NT2/D1 (cell line): ENCODE data around the gene FBXL13.

ENCODE experiments used
- DNase-seq: peaks from one replicate; pipeline ENCODE4 v3.0.0-alpha.2; 2011; ENCODE audit warnings: low read depth, low spot score
- H3K27me3 ChIP-seq: 2 replicates; pipeline ENCODE4 v1.6.0; 2011; ENCODE audit warnings: mild to moderate bottlenecking; ENCODE audit not compliant: insufficient read length, insufficient read depth
- H3K36me3 ChIP-seq: 2 replicates; pipeline ENCODE4 v1.6.1; 2011; ENCODE audit warnings: mild to moderate bottlenecking, low read length, mixed read lengths; ENCODE audit not compliant: insufficient read depth, insufficient read length
- H3K4me1 ChIP-seq: 2 replicates; pipeline ENCODE4 v1.5.1; 2011; ENCODE audit not compliant: insufficient read depth, insufficient read length
- H3K4me3 ChIP-seq: 2 replicates; pipeline ENCODE4 v1.5.1; 2011; ENCODE audit warnings: low read depth; ENCODE audit not compliant: insufficient read length
- H3K9ac ChIP-seq: 2 replicates; pipeline ENCODE4 v1.6.0; 2011; ENCODE audit warnings: low read depth; ENCODE audit not compliant: insufficient read length
- H3K9me3 ChIP-seq: 2 replicates; pipeline ENCODE4 v1.5.1; 2011; ENCODE audit warnings: mild to moderate bottlenecking, low read length; ENCODE audit not compliant: insufficient read depth
- SUZ12 ChIP-seq: IDR thresholded peaks from 2 replicates; pipeline ENCODE4 v1.6.1; 2011; ENCODE audit not compliant: insufficient read length, insufficient read depth; ENCODE audit errors: extremely low read depth
- YY1 ChIP-seq: IDR thresholded peaks from 2 replicates; pipeline ENCODE4 v1.6.1; 2011; ENCODE audit not compliant: insufficient read length, insufficient read depth
- ZNF274 ChIP-seq: IDR thresholded peaks from 2 replicates; pipeline ENCODE4 v1.6.1; 2011; ENCODE audit warnings: mild to moderate bottlenecking, low read depth, low read length

The FBXL13 gene

DNA sequence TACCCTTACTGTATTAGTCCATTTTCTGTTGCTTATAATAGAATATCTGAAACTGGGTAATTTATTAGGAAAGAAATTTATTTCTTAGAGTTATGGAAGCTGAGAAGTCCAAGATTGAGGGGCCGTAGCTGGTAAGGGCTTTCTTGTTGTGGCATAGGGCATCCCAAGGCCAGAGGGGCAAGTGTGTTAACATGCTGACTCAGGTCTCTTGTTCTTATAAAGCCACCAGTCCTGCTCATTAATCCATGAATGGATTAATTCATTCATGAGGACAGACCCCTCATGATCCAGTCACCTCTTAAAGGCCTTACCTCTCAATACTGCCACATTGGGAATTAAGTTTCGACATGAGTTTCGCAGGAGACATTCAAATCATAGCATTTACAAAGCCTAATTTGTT lies 2.7 kb upstream of the FBXL13 start:
- no peak overlapping the region for H3K4me3 ChIP-seq
- H3K9me3 ChIP-seq, result no peaks in the 10 kb centered on the region
- DNase-seq, result no peak
- H3K36me3 ChIP-seq, result no peaks in the 10 kb centered on the region
- H3K9ac ChIP-seq, result no peak overlapping the region
- no peaks in the 10 kb centered on the region for H3K4me1 ChIP-seq
- H3K27me3 ChIP-seq, result no peaks in the 10 kb centered on the region
- no peak for TF ChIP-seq YY1
- TF ChIP-seq SUZ12, result no peak
- TF ChIP-seq ZNF274, result no peak

DNA sequence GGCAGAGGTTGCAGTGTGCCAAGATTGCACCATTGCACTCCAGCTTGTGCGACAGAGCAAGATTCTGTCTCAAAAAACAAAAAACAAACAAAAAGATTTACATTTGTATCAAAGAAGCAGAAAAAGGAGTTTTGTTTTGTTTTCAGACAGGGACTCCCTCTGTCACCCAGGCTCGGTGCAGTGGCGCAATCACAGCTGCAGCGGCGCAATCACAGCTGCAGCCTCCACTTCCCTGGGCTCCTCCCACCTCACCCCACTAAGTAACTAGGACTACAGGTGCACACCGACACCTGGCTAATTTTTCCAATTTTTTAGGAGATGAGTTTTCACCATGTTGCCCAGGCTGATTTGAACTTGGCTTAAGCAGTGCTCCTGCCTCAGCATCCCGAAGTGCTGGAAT lies 2.2 kb upstream of the FBXL13 start:
- Histone ChIP-seq H3K27me3 (no peaks in the 10 kb centered on the region), H3K4me3 (no peak overlapping the region), H3K36me3 (no peaks in the 10 kb centered on the region), H3K9me3 (no peaks in the 10 kb centered on the region), H3K9ac (no peak overlapping the region), H3K4me1 (no peaks in the 10 kb centered on the region)
- no peak for DNase-seq
- no peak for TF ChIP-seq ZNF274
- TF ChIP-seq YY1, result no peak
- no peak for TF ChIP-seq SUZ12

- H3K9me3 ChIP-seq, result no peaks in the 10 kb centered on the region
- H3K4me1 ChIP-seq, result no peaks in the 10 kb centered on the region
- H3K27me3 ChIP-seq, result no peaks in the 10 kb centered on the region
- no peak for TF ChIP-seq ZNF274
- no peak for TF ChIP-seq YY1
- TF ChIP-seq SUZ12, result no peak
- peak; percentile 44 for DNase-seq
- peak overlapping the region; percentile 83 for H3K9ac ChIP-seq
- H3K36me3 ChIP-seq, result no peaks in the 10 kb centered on the region
- peak overlapping the region; percentile 80 for H3K4me3 ChIP-seq
Measured at GRCh38 chr7:103075337-103075918, 832 bp upstream of the FBXL13 start.

GRCh38 chr7:103073989-103074518 lies 542 bp downstream of the FBXL13 start:
- H3K36me3 ChIP-seq, result no peaks in the 10 kb centered on the region
- H3K9ac ChIP-seq, result peak overlapping the region; percentile 59
- peak overlapping the region; percentile 80 for H3K4me3 ChIP-seq
- no peaks in the 10 kb centered on the region for H3K4me1 ChIP-seq
- H3K27me3 ChIP-seq, result no peaks in the 10 kb centered on the region
- peaks cover 6% of the 10 kb centered on the region; the same call in 1 of the 2 replicates for H3K9me3 ChIP-seq
- no peak for DNase-seq
- TF ChIP-seq ZNF274 (no peak), YY1 (no peak), SUZ12 (no peak)

DNA sequence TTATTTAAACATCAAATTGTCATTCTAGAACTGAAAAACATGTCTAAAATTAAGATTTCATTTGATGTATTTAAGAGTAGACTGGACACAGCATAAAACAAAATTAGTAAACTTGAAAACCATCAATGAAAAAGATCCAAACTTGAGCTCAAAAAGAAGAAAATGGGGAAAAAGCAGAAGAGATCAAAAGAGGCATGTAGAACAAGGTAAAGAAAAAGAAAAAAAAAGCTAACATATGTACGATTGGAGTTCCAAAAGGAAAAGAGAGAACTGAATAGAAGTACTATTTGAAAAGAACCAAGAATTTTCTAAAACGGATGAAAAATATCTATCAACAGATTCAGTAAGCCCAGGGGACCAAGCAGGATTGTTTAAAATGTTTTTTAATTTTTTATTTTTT lies 3.6 kb downstream of the FBXL13 start:
- H3K4me1 ChIP-seq, result no peaks in the 10 kb centered on the region
- no peak for DNase-seq
- H3K27me3 ChIP-seq, result no peaks in the 10 kb centered on the region
- no peak for TF ChIP-seq ZNF274
- TF ChIP-seq SUZ12, result no peak
- no peak for TF ChIP-seq YY1
- no peak overlapping the region for H3K9ac ChIP-seq
- H3K9me3 ChIP-seq, result peaks cover 13% of the 10 kb centered on the region; the same call in 1 of the 2 replicates
- H3K4me3 ChIP-seq, result no peak overlapping the region
- no peaks in the 10 kb centered on the region for H3K36me3 ChIP-seq

- H3K27me3 ChIP-seq, result no peaks in the 10 kb centered on the region
- peaks cover 13% of the 10 kb centered on the region; the same call in 1 of the 2 replicates for H3K9me3 ChIP-seq
- H3K4me1 ChIP-seq, result no peaks in the 10 kb centered on the region
- no peaks in the 10 kb centered on the region for H3K36me3 ChIP-seq
- no peak overlapping the region for H3K4me3 ChIP-seq
- DNase-seq, result no peak
- no peak for TF ChIP-seq ZNF274
- TF ChIP-seq SUZ12, result no peak
- no peak overlapping the region for H3K9ac ChIP-seq
Measured at GRCh38 chr7:103068414-103069403, 5.9 kb downstream of the FBXL13 start.

- H3K9me3 ChIP-seq, result peaks cover 13% of the 10 kb centered on the region; the same call in 1 of the 2 replicates
- no peak for TF ChIP-seq ZNF274
- no peak for TF ChIP-seq YY1
- TF ChIP-seq SUZ12, result no peak
- no peak overlapping the region for H3K4me3 ChIP-seq
- no peak overlapping the region for H3K9ac ChIP-seq
- H3K36me3 ChIP-seq, result no peaks in the 10 kb centered on the region
- H3K4me1 ChIP-seq, result no peaks in the 10 kb centered on the region
- peak; percentile 27 for DNase-seq
- no peaks in the 10 kb centered on the region for H3K27me3 ChIP-seq
Measured at GRCh38 chr7:103065667-103066066, 8.9 kb downstream of the FBXL13 start.
